Muscle of leg (tissue), 11 donors: ENCODE data around the gene MAP2K5. TPM values are rescaled to one million over a fixed set of nuclear protein-coding genes. Genes with fewer than 3 reads are reported as not detected.

ENCODE experiments used
- DNase-seq: peaks from one replicate; pipeline ENCODE4 v3.0.0; 2013
- H3K27ac ChIP-seq: one replicate; pipeline ENCODE4 v1.5.1; 2013; ENCODE audit warnings: mild to moderate bottlenecking, low read length, control low read depth
- H3K27me3 ChIP-seq: one replicate; pipeline ENCODE4 v1.6.1; 2013; ENCODE audit warnings: low read length; ENCODE audit not compliant: control insufficient read depth, insufficient read depth
- H3K36me3 ChIP-seq: one replicate; pipeline ENCODE4 v1.6.1; 2013; ENCODE audit warnings: low read length; ENCODE audit not compliant: control insufficient read depth, insufficient read depth
- H3K4me1 ChIP-seq: one replicate; pipeline ENCODE4 v1.6.1; 2013; ENCODE audit warnings: low read length; ENCODE audit not compliant: control insufficient read depth, insufficient read depth
- H3K4me3 ChIP-seq: one replicate; pipeline ENCODE4 v1.5.1; 2013; ENCODE audit warnings: low read length, control low read depth
- H3K9me3 ChIP-seq: replicated peaks from 2 replicates; pipeline ENCODE4 v1.6.1; 2013; ENCODE audit warnings: low read depth, low read length; ENCODE audit not compliant: control insufficient read depth
- WGBS: methylation state at CpG from one replicate; pipeline ENCODE4 v1.1.5; 2013; ENCODE audit warnings: missing lambda C conversion rate; ENCODE audit not compliant: insufficient coverage; 5-methylcytosine and 5-hydroxymethylcytosine counted together
- polyA plus RNA-seq, 8 donors: library from polyadenylated mRNA; unstranded; fragments of 120-200 nt; gene quantifications; one replicate each; pipeline versions ENCODE4 v1.2.1 to v1.2.3, GENCODE V29; 2013; ENCODE audit warnings: inconsistent platforms in 1 of 8, low replicate concordance in 1 of 8; ENCODE audit not compliant: insufficient read length in 8 of 8, insufficient read depth in 1 of 8
- total RNA-seq: library from RNA; stranded (reverse); fragments of 120-200 nt; gene quantifications from one replicate; pipeline ENCODE4 v1.2.4, GENCODE V29; 2013

MAP2K5 gene
- total and polyA plus RNA-seq, 9 donors = 10.2 to 22.6 (median 19.4) TPM

DNA sequence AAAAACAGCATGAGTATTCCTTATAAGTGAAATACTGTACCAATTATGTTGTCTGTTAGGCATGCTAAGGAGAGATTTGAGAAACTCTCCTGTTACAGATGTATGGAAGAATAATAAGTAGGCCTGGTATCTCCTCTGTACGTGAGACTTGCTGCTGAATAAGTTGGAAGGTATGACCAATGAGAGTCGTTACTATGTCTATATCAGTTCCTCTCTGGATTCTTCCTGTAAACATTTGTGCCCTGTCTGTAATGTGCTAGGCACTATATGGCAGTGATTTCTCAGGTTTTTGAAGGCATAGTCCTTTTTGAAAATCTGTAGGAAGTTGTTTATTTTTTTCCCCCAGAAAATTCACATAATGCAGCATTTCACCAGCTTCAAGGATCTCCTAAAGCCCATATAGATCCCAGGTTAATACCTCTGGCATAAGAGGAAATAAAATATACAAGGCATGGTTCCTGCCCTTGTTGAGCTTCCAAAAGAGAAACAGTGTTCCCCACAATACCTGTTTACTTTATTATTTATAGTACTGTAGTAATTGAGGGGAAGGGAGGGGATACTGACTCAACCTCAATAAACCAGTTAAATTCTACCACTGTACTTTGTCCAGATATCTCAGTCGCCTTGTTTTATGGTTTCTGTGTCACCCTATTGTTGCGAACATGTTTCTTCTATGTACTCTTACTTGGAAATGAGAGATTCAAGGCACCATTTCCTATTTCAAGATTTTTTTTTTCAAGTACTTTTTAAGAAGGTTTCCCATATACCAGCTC lies 28.6 kb downstream of the MAP2K5 start:
- no peak for DNase-seq
- no CpG with 5 or more reads among the region's 4 CpGs for WGBS
- Histone ChIP-seq H3K4me1 (no peaks in the 10 kb centered on the region), H3K27me3 (no peaks in the 10 kb centered on the region), H3K9me3 (no peaks in the 10 kb centered on the region), H3K27ac (no peak overlapping the region), H3K4me3 (no peak overlapping the region), H3K36me3 (peaks cover 9% of the 10 kb centered on the region)

DNA sequence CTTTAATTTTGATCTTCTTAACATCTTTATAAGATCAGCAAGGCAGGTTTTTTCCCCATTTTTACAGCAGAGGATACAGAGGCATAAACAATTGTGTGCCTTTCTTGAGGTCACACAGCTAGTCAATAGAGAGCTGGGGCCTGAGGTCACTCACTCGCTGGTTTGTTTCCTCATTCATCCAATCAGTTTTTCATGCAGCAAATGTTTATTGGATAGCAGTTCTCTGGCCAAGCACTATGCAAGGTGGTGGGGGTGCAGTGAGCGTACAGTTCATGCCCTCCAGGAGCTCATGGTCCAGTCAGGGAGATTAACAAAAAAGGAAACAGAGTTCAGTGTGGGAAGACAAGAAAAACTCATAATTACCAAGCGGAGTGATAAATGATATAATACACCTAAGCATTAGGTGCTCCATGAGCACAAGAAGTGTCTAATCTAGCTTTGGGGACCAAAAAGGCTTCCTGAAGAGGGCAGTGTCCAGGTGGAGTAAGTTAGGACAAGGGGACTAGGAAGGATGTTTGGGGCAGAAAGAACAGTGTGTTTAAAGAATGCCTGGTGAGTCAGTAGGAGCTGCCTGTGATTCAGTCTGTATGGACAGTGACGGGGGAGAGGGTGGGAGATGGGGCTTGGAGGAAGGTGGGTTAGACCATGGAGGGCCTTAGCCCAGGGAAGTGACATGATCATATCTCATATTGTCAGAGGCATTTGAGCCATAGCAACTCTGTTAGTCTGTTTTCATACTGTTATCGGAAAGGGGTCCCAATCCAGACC lies 29.3 kb downstream of the MAP2K5 start:
- 94% methylated on average over 2 of the region's 5 CpGs for WGBS
- DNase-seq = no peak
- Histone ChIP-seq H3K4me1 (no peaks in the 10 kb centered on the region), H3K36me3 (peaks cover 9% of the 10 kb centered on the region), H3K9me3 (no peaks in the 10 kb centered on the region), H3K4me3 (no peak overlapping the region), H3K27me3 (no peaks in the 10 kb centered on the region), H3K27ac (no peak overlapping the region)

DNA sequence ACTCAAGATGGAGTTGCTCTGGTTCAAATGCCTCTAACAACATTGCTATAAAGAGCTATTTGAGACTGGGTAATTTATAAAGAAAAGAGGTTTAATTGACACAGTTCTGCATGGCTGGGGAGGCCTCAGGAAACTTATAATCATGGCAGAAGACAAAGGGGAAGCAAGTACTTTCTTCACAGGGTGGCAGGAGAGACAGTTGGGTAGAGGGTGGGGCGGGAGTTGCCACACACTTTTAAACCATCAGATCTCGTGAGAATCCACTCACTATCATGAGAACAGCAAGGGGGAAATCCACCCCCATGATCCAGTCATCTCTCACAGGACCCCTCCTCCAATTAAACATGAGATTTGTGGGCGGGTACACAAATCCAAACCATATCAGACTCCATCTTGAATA lies 30.7 kb downstream of the MAP2K5 start:
- no peaks in the 10 kb centered on the region for H3K9me3 ChIP-seq
- DNase-seq = no peak
- WGBS = no CpG with 5 or more reads among the region's 3 CpGs
- no peaks in the 10 kb centered on the region for H3K27me3 ChIP-seq
- H3K27ac ChIP-seq = no peak overlapping the region
- H3K36me3 ChIP-seq = peaks cover 9% of the 10 kb centered on the region
- no peak overlapping the region for H3K4me3 ChIP-seq
- H3K4me1 ChIP-seq = no peaks in the 10 kb centered on the region

- H3K27me3 ChIP-seq = no peaks in the 10 kb centered on the region
- WGBS = 40% methylated on average over 1 of the region's 4 CpGs
- DNase-seq = no peak
- H3K36me3 ChIP-seq = peaks cover 6% of the 10 kb centered on the region
- no peaks in the 10 kb centered on the region for H3K4me1 ChIP-seq
- H3K9me3 ChIP-seq = no peaks in the 10 kb centered on the region
- H3K27ac ChIP-seq = no peak overlapping the region
- no peak overlapping the region for H3K4me3 ChIP-seq
Measured at GRCh38 chr15:67575039-67575502, 32.6 kb downstream of the MAP2K5 start.

DNA sequence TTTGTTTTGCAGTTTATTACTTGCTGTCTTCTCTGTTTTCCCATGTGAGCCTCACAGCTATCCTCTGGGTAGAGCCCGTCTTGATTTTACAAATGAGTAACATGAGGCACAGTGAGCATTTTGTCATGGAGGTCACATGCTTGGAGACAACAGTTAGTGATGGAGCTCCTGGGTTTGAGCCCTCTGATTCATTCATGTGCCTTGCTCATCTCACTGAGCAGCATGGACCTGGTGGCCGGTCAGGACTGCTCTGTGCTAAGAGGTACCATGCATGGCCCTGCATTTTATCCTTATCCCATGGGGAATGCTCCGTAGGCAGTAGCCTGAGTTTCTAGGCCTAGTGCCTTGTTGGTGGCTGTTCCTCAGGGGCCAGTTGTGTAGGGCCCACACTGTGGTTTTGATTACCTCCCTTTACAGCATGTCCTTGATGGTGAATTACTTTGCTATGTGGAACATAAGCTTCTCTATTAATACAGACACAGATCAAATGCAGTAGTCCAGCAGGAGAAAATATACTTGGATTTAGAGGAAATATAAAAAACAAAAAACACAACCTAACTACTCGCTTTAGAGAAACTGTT lies 35.6 kb downstream of the MAP2K5 start:
- no peaks in the 10 kb centered on the region for H3K4me1 ChIP-seq
- H3K27me3 ChIP-seq = no peaks in the 10 kb centered on the region
- WGBS = 100% methylated on average over 1 of the region's 4 CpGs
- no peak for DNase-seq
- no peak overlapping the region for H3K27ac ChIP-seq
- no peaks in the 10 kb centered on the region for H3K9me3 ChIP-seq
- H3K4me3 ChIP-seq = no peak overlapping the region
- H3K36me3 ChIP-seq = peaks cover 3% of the 10 kb centered on the region

DNA sequence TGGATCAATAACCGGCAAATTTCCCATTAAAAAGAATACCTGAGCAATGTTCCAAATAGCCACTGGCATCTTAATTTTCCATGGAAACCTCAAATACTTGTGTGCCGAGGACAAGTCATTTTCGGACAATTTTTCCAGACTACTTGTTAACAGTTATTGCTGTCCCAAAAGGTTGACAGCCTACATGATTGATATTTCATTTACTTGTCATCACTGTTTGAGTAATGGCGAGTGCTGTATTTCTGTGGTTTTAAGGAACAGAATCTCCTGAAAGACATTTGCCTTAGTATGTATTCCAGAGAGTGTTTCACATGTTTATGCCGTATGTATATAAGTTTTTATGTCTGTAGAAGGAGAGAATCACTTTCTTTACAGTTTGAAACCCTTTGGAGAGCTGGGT lies 36.7 kb downstream of the MAP2K5 start:
- no CpG with 5 or more reads among the region's 5 CpGs for WGBS
- Histone ChIP-seq H3K9me3 (no peaks in the 10 kb centered on the region), H3K27me3 (no peaks in the 10 kb centered on the region)

GRCh38 chr15:67579967-67580366 lies 37.5 kb downstream of the MAP2K5 start:
- no peak overlapping the region for H3K27ac ChIP-seq
- no CpG with 5 or more reads among the region's 4 CpGs for WGBS

More for the DNA sequence above, 36.7 kb downstream of the MAP2K5 start:
- DNase-seq = no peak
- Histone ChIP-seq H3K36me3 (no peaks in the 10 kb centered on the region), H3K4me3 (no peak overlapping the region), H3K27ac (no peak overlapping the region), H3K4me1 (no peaks in the 10 kb centered on the region)

DNA sequence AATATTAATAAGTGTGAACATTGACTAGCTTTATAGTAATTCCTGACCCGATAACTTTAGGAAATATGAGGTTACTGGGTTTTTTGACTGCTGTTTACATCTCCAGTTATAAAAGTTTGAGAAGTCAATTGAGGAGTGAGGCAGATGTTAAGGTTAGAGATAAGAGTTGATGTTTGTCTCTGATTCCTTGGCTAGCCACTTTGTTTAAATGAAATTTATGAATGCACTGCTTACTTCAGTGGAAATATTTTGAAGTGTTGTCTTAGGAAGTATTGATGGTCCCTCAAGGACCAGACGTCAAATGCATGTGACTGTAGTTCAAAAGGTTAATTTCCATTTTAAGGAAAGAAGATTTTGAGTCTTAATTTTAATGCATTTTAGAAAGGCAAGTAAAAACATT lies 41.7 kb downstream of the MAP2K5 start:
- H3K27me3 ChIP-seq = no peaks in the 10 kb centered on the region
- peaks cover 14% of the 10 kb centered on the region for H3K36me3 ChIP-seq
- no peak overlapping the region for H3K27ac ChIP-seq
- WGBS = no CpG with 5 or more reads among the region's 2 CpGs
- DNase-seq = no peak
- no peaks in the 10 kb centered on the region for H3K9me3 ChIP-seq
- no peaks in the 10 kb centered on the region for H3K4me1 ChIP-seq
- H3K4me3 ChIP-seq = no peak overlapping the region

More at GRCh38 chr15:67579967-67580366, 37.5 kb downstream of the MAP2K5 start:
- no peaks in the 10 kb centered on the region for H3K9me3 ChIP-seq
- H3K27me3 ChIP-seq = no peaks in the 10 kb centered on the region
- no peak overlapping the region for H3K4me3 ChIP-seq
- H3K4me1 ChIP-seq = no peaks in the 10 kb centered on the region
- no peak for DNase-seq
- H3K36me3 ChIP-seq = no peaks in the 10 kb centered on the region

DNA sequence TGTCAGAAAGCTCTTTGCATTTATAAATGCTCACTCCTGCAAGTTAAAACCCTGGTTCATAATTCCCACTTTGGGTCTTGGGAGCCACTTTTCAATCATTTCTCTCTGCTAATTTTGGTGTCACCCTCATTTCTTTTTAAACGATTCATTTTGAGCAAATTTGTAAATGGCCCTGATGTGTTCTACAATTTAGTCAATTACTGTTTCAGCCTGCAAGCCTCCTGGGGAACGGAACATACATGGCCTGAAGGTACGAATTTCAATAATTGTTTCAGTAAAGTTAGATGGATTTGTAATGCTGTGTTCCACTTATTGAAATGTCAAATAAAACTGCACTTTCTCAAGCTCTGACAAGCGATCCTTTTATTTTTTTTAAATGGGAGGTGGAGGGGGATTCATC lies 43.2 kb downstream of the MAP2K5 start:
- Histone ChIP-seq H3K27ac (no peak overlapping the region), H3K9me3 (no peaks in the 10 kb centered on the region), H3K4me1 (no peaks in the 10 kb centered on the region), H3K36me3 (peaks cover 18% of the 10 kb centered on the region), H3K27me3 (no peaks in the 10 kb centered on the region), H3K4me3 (no peak overlapping the region)
- WGBS = 60% methylated on average over 1 of the region's 4 CpGs
- DNase-seq = no peak

- Histone ChIP-seq H3K4me1 (no peaks in the 10 kb centered on the region), H3K27me3 (no peaks in the 10 kb centered on the region), H3K36me3 (peaks cover 21% of the 10 kb centered on the region), H3K4me3 (no peak overlapping the region), H3K9me3 (no peaks in the 10 kb centered on the region), H3K27ac (no peak overlapping the region)
- peak; percentile 13 for DNase-seq
- WGBS = 43% methylated on average over 6 of the region's 7 CpGs
Measured at GRCh38 chr15:67587331-67587730, 44.8 kb downstream of the MAP2K5 start.
